Right kidney (tissue), 1 donor: ENCODE results near the gene IL1RL2.
A peak's percentile ranks its signal among the peaks of the same experiment; 100 is the strongest.

Source experiments
- DNase-seq: peaks from one replicate; pipeline ENCODE4 v3.0.0-alpha.2; 2016

Gene IL1RL2

GRCh38 chr2:102194609-102195268 lies 7.9 kb downstream of the IL1RL2 start:
- no peak for DNase-seq

- DNase-seq = no peak
Observed at GRCh38 chr2:102197389-102198137, 10.7 kb downstream of the IL1RL2 start.

GRCh38 chr2:102200539-102200938 lies 13.7 kb downstream of the IL1RL2 start:
- no peak for DNase-seq

- DNase-seq = no peak
Observed at GRCh38 chr2:102204638-102205037, 17.8 kb downstream of the IL1RL2 start.

- DNase-seq = no peak
Observed at GRCh38 chr2:102206666-102207341, 20.0 kb downstream of the IL1RL2 start.

GRCh38 chr2:102208774-102209173 lies 22.0 kb downstream of the IL1RL2 start:
- DNase-seq = no peak

- no peak for DNase-seq
Observed at GRCh38 chr2:102209474-102209873, 22.7 kb downstream of the IL1RL2 start.

GRCh38 chr2:102217032-102217431 lies 30.2 kb downstream of the IL1RL2 start:
- no peak for DNase-seq

GRCh38 chr2:102224824-102225739 lies 38.3 kb downstream of the IL1RL2 start:
- DNase-seq = no peak

- no peak for DNase-seq
Observed at GRCh38 chr2:102226171-102226570, 39.3 kb downstream of the IL1RL2 start.

- DNase-seq = peak; percentile 40
Observed at GRCh38 chr2:102226612-102227391, 40.0 kb downstream of the IL1RL2 start.

- no peak for DNase-seq
Observed at GRCh38 chr2:102229141-102229769, 42.4 kb downstream of the IL1RL2 start.

- DNase-seq = no peak
Observed at GRCh38 chr2:102230410-102230909, 43.6 kb downstream of the IL1RL2 start.

GRCh38 chr2:102233132-102233884 lies 46.5 kb downstream of the IL1RL2 start:
- no peak for DNase-seq

- no peak for DNase-seq
Observed at GRCh38 chr2:102235042-102235473, 48.2 kb downstream of the IL1RL2 start.

GRCh38 chr2:102235491-102235890 lies 48.7 kb downstream of the IL1RL2 start:
- DNase-seq = no peak

- DNase-seq = no peak
Observed at GRCh38 chr2:102236132-102236531, 49.3 kb downstream of the IL1RL2 start.

- DNase-seq = no peak
Observed at GRCh38 chr2:102237176-102237575, 50.4 kb downstream of the IL1RL2 start.

GRCh38 chr2:102238039-102238756 lies 51.4 kb downstream of the IL1RL2 start:
- no peak for DNase-seq
